ENCODE measurements around the gene MTNR1B.

DNA sequence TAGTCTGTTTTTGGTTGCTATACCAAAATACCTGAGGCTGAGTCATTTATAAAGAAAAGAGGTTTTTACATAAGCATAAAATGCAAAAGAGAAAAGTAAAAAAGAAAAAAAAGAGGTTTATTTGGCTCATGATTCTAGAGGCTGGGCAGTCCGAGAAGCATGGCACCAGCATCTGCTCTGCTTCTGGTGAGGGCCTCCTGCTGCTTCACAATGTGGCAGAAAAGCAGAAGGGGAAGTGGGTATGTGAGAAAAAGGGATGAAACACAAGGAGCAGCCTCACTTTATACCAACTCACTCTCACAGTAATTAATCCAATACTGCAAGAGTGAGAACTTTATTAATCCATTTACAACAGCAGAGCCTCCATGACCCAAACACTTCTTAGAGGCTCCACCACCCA is 47.1 kb downstream of the MTNR1B start:
- no peak for TF ChIP-seq POLR2A (IDR thresholded peaks at IDR 0.05)
- TF ChIP-seq CTCF (IDR thresholded peaks at IDR 0.05), result no peak

Data from right lobe of liver (tissue), 4 donors.